Measurements from ENCODE around the gene PKIB.

GRCh38 chr6:122653094-122653493 is 42.9 kb downstream of the PKIB start:
- TF ChIP-seq CTCF (IDR thresholded peaks at IDR 0.05; ENCODE audit: low read length) = no peak
- no peak for TF ChIP-seq EZH2phosphoT487 (IDR thresholded peaks at IDR 0.05; ENCODE audit: low read length)
